IPS-18c (cell line): Measurements from ENCODE around the gene MTFR2.

ENCODE experiments used
- H3K4me3 ChIP-seq: 2 replicates; pipeline ENCODE4 v1.7.0; 2013; ENCODE audit warnings: low read depth, mild to moderate bottlenecking, low read length, moderate library complexity; ENCODE audit not compliant: insufficient read depth
- H3K9me3 ChIP-seq: one replicate; pipeline ENCODE4 v1.6.1; 2013; ENCODE audit warnings: mild to moderate bottlenecking, low read length, moderate library complexity; ENCODE audit not compliant: control insufficient read depth, insufficient read depth

Gene MTFR2

DNA sequence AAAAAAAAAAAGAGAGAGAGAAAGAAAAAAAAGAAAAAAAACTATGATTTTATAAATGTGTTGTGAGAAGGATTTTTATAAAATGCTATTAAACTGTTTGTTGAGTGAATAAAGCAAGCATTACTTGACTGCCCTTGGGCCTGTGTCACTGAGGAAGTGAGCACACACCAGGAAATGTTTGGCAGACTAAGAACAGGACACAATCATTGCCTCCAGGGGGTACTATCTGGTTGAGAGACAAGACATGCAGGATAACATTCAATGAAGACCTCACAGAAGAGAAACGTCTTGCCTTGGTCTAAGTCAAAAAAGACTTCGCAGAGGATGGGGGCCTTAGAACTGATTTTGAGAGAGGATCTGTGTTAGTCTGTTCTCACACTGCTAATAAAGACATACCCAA, 40.6 kb downstream of the MTFR2 start:
- Histone ChIP-seq H3K4me3 (no peak overlapping the region), H3K9me3 (no peaks in the 10 kb centered on the region)

DNA sequence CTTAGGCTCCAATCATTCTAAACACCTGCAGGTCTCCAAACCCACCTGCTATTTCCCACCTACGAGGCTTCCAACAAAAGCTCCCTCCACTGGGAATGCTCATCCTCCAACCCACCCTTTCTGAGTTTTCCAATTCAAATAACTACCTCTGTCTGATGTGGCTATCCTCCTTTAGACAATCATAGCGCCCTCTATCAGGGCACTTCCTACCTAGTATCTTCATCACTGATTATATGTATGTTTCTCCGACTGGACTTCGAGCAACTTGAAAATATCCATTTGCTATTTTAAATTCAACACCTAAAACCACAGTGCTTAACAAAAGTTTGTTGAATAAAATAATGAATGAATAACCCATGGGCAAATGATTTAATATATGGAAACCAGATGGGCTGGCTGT, 41.3 kb downstream of the MTFR2 start:
- Histone ChIP-seq H3K9me3 (no peaks in the 10 kb centered on the region), H3K4me3 (no peak overlapping the region)

DNA sequence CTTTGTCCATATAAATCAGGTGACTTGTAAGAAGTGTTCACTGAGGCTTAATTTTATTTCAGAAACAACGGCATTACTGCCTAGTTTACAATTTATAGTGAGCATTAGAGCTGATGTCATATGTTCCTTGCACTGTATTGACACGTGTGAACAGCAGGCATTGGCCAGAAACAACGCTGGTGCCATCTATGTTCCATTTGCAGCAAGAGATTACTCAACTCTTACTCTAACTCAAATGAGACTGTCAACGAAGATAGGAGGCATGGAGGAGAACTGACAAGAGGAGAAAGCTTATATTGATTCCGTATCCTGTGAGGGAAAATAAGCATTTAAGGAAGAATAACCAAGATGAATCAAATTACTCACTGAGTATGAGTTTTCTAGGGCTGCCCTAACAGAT, 48.4 kb downstream of the MTFR2 start:
- H3K4me3 ChIP-seq, result no peak overlapping the region
- no peaks in the 10 kb centered on the region for H3K9me3 ChIP-seq

DNA sequence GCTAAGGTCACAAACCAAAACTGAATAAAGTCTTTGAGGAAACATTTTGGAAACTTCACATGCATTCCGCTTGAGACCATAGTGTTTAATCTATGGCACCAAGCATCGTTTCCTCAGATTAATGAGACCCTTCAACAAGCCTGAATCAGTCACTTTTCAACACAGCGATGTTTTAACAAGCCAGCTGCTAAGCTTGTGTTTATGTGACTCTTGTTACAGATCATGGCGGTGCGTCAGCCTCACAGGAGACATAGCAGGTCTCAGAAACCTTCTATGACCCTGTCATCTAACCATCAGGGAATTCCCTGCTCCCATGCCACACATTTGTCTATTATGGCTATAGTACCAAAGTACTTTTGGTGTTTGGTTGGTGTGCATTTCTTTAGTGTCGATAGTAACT, 57.2 kb downstream of the MTFR2 start:
- no peak overlapping the region for H3K4me3 ChIP-seq
- no peaks in the 10 kb centered on the region for H3K9me3 ChIP-seq

DNA sequence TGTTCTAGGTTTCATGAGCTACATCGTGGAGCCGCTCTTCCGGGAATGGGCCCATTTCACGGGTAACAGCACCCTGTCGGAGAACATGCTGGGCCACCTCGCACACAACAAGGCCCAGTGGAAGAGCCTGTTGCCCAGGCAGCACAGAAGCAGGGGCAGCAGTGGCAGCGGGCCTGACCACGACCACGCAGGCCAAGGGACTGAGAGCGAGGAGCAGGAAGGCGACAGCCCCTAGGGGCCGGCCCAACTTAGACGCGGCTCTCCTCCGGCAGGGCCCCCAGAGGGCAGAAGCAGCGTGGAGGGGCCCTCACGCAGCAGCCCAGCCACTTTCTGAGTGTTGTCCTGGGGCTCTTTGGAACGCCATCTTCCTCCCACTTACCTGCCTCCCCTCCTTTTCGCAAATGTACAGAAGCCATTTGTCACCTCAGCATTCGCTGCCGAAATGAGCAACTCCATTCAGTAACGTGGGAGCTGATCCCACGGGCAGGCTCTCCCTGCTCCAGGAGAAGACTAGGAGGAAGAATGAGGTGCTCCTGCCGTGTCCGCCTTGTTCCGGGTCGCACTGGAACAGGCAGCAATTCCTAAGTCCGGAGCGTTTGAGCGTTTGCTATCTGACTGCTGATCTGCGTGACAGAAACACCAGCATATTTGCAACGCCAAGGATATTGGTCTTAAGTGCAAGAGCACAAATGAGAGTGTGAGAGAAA, 58.4 kb downstream of the MTFR2 start:
- no peaks in the 10 kb centered on the region for H3K9me3 ChIP-seq
- H3K4me3 ChIP-seq, result no peak overlapping the region

DNA sequence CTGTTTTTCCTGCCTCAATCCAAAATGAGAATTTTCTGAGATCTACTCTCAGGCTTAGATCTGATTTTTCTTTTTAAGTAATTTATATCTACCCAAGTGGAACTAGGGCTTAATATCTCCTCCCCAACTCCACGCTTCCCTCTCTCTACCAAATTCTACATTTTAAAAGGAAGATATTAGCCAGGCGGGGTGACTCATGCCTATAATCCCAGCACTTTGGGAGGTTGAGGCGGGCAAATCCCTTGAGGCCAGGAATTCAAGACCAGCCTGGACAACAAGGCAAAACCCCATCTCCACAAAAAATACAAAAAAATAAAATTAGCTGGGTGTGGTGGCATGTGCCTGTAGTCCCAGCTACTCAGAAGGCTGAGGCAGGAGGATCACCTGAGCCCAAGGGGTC, 61.0 kb downstream of the MTFR2 start:
- Histone ChIP-seq H3K9me3 (no peaks in the 10 kb centered on the region), H3K4me3 (no peak overlapping the region)

DNA sequence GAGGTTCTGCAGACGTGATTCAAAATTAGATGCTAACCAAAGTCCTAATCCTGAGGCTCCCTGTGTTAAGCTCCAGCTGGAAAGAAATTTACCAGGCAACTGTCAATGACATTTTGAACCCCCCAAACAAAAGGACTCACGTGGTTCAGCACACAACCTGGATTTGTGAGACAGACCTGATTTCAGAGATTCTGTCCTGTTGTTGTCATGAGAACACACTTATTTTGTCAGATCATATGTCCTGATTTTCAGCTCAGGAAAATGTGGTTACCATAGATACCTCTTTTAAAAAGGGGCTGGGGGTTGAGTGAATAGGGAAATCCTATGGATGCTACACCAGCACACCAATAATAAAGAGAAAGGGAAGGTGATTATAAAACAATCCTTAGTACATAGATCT, 61.6 kb downstream of the MTFR2 start:
- Histone ChIP-seq H3K4me3 (no peak overlapping the region), H3K9me3 (no peaks in the 10 kb centered on the region)

DNA sequence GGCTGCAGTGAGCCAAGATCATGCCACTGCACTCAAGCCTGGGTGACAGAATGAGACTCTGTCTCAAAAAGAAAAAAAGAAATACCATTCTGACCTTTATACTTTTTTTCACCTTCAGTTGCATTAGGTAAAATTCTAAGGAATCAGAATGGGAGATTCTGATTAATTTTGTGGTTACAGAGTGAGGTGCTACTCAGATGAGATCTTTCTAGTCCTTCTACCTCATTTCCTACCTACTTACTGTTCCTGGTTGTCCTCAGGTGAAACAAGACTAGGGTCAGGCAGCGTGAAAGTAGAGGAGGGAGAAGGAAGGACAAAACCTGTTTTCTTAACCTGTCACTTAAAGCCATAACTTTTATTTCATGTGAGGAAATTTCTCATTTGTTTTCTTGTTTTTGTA, 63.7 kb downstream of the MTFR2 start:
- H3K4me3 ChIP-seq, result no peak overlapping the region

DNA sequence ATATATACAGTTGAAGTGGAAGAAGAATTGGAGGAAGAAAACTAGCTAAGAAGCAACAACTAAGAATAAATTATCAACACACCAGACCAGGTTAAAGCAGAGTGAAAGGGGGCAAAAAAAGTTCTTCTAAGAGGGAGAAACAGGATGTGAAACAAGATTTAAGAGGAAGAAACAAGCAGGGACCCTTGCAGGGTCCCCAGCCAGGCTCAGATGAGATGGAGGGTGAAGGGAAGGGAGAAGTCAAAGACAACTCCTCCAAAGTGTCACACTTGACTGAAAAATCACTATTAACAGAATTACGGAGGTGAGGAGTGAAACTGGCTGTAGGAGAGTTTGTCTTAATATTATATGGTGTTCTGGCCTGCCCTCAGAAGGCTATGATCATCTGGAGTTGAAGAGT, 65.4 kb downstream of the MTFR2 start:
- Histone ChIP-seq H3K9me3 (no peaks in the 10 kb centered on the region), H3K4me3 (no peak overlapping the region)

More for the DNA sequence above, 63.7 kb downstream of the MTFR2 start:
- H3K9me3 ChIP-seq, result no peaks in the 10 kb centered on the region

DNA sequence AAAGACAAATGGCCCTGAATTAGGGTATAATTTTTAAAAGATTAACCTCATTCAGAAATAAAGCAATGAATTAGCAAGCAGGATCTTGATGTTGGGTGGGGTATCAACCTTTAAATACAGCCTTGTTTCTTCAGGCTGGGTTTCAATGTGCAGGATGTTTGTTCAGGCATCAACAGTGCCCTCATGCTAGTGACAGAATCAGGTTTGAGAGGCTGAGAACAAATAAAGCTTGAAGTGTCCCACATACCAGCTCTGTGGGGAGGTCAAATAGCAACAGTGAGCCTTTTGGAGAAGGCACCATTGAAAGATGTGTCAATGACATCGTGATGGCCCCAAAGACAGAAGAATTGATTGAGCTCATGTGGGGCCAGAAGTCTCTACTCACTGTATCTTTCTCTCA, 68.2 kb downstream of the MTFR2 start:
- Histone ChIP-seq H3K4me3 (no peak overlapping the region), H3K9me3 (no peaks in the 10 kb centered on the region)

DNA sequence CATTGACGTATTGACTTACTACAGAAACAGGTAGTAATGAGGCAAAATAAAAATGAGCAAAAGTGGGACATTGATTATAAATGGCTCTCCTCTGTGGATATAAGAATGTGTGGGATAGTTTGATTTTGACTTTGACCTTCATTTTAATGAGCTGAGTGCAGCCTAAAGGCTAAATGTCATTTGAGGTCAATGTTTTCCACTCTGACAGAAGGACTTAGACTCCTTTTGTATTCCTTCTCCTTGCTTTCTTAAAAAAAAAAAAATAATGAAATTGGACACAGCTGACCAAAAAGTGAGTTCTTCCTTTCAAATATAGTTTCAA, 68.6 kb downstream of the MTFR2 start:
- no peak overlapping the region for H3K4me3 ChIP-seq
- no peaks in the 10 kb centered on the region for H3K9me3 ChIP-seq
